HL-60 (cell line): ENCODE results near the gene NDUFA11.

Experiments
- DNase-seq, 2 experiments: peaks; one replicate each; pipeline ENCODE4 v3.0.0-alpha.2; 2010 to 2020; ENCODE audit warnings: low read depth in 1 of 2, low spot score in 1 of 2
- H3K27ac ChIP-seq: fragments of 250-450 bp; sonication (Bioruptor Pico); replicated peaks from 2 replicates; pipeline ENCODE4 v1.5.1; 2020; ENCODE audit warnings: mild to moderate bottlenecking, moderate library complexity
- H3K27me3 ChIP-seq: fragments of 250-450 bp; sonication (Bioruptor Pico); 2 replicates; pipeline ENCODE4 v1.5.1; 2021; ENCODE audit warnings: mild to moderate bottlenecking, moderate library complexity; ENCODE audit not compliant: insufficient read depth, poor library complexity, severe bottlenecking
- H3K4me3 ChIP-seq: replicated peaks from 2 replicates; pipeline ENCODE4 v1.5.1; 2011; ENCODE audit warnings: mild to moderate bottlenecking, control low read depth, low read length; ENCODE audit not compliant: insufficient read depth
- CTCF ChIP-seq: IDR thresholded peaks from one replicate; pipeline ENCODE4 v1.5.1; 2011; ENCODE audit warnings: low read length, control low read depth, inconsistent platforms; ENCODE audit not compliant: insufficient read depth
- GABPA ChIP-seq: IDR thresholded peaks from 2 replicates; pipeline ENCODE4 v1.6.1; 2012; ENCODE audit warnings: low read depth
- POLR2AphosphoS5 ChIP-seq: IDR thresholded peaks from 2 replicates; pipeline ENCODE4 v1.6.1; 2012; ENCODE audit warnings: low read depth
- REST ChIP-seq: IDR thresholded peaks from 2 replicates; pipeline ENCODE4 v1.6.1; 2012; ENCODE audit warnings: low read depth; ENCODE audit not compliant: insufficient replicate concordance
- SPI1 ChIP-seq: IDR thresholded peaks from 2 replicates; pipeline ENCODE4 v1.6.1; 2012; ENCODE audit warnings: low read depth, mild to moderate bottlenecking, borderline replicate concordance

Gene NDUFA11

DNA sequence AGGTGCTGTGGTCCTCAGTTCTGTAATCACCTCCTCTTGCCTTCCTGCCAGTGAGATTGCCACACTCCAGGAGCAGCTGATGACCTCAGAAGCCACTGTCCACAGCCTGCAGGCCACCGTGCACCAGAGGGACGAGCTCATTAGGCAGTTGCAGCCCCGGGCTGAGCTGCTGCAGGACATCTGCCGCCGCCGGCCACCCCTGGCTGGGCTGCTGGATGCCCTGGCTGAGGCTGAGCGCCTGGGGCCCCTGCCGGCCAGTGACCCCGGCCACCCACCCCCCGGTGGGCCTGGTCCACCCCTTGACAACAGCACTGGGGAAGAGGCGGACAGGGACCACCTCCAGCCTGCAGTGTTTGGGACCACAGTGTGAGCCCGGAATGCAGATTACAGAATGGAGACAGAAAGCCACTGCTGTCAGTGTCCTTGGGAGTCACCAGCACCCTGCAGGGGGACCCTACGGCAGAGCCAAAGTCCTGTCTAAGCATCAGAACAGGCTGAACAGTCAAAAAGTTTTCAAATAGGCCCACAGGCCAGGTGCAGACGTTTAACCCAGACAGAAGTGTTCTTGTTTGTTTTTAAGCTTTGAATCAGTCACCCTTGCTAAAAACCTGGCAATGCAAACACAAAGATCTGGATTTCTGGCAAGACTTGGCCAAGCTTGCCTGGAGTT lies 5.3 kb upstream of the NDUFA11 start:
- H3K4me3 ChIP-seq, result no peak overlapping the region
- no peak for TF ChIP-seq SPI1
- no peak for TF ChIP-seq POLR2AphosphoS5
- TF ChIP-seq REST, result no peak
- TF ChIP-seq GABPA, result no peak
- no peak for TF ChIP-seq CTCF
- H3K27ac ChIP-seq, result no peak overlapping the region
- no peak for DNase-seq
- H3K27me3 ChIP-seq, result no peaks in the 10 kb centered on the region

- no peak for DNase-seq
- TF ChIP-seq CTCF, result no peak
- no peak for TF ChIP-seq REST
- TF ChIP-seq GABPA, result no peak
- TF ChIP-seq SPI1, result no peak
- TF ChIP-seq POLR2AphosphoS5, result no peak
These were observed 3.7 kb upstream of the NDUFA11 start for GRCh38 chr19:5907241-5907640.

GRCh38 chr19:5905114-5905778 lies 1.7 kb upstream of the NDUFA11 start:
- peak overlapping the region; percentile 24; the same call in 1 of the 2 replicates for H3K27ac ChIP-seq
- TF ChIP-seq REST, result no peak

More at GRCh38 chr19:5907241-5907640, 3.7 kb upstream of the NDUFA11 start:
- H3K27me3 ChIP-seq, result no peaks in the 10 kb centered on the region
- H3K27ac ChIP-seq, result no peak overlapping the region
- no peak overlapping the region for H3K4me3 ChIP-seq

More at GRCh38 chr19:5905114-5905778, 1.7 kb upstream of the NDUFA11 start:
- Histone ChIP-seq H3K27me3 (no peaks in the 10 kb centered on the region), H3K4me3 (peak overlapping the region; percentile 85)
- DNase-seq, result no peak
